IPS-20b (cell line): ENCODE data around the gene LRGUK.
"Not testable (repeated sequence)": the region's sequence is repeated elsewhere in the genome, so short reads cannot be mapped to it uniquely, and the experiment has no call there.

Source experiments
- H3K27ac ChIP-seq: one replicate; pipeline ENCODE4 v1.5.1; 2013; ENCODE audit warnings: low read length
- H3K27me3 ChIP-seq: 2 replicates; pipeline ENCODE4 v1.6.1; 2013; ENCODE audit warnings: mild to moderate bottlenecking, low read length, inconsistent platforms; ENCODE audit not compliant: insufficient read depth
- H3K36me3 ChIP-seq: 2 replicates; pipeline ENCODE4 v1.6.1; 2013; ENCODE audit warnings: low read depth, mild to moderate bottlenecking, inconsistent platforms, low read length, moderate library complexity; ENCODE audit not compliant: insufficient read depth
- H3K4me1 ChIP-seq: 2 replicates; pipeline ENCODE4 v1.6.1; 2013; ENCODE audit warnings: mild to moderate bottlenecking, control low read depth, inconsistent platforms, low read length, moderate library complexity; ENCODE audit not compliant: insufficient read depth
- H3K4me3 ChIP-seq: 2 replicates; pipeline ENCODE4 v1.5.1; 2013; ENCODE audit warnings: mild to moderate bottlenecking, low read length, inconsistent platforms
- H3K9ac ChIP-seq: 2 replicates; pipeline ENCODE4 v1.6.1; 2013; ENCODE audit warnings: low read depth, mild to moderate bottlenecking, inconsistent platforms, low read length, moderate library complexity
- H3K9me3 ChIP-seq: 2 replicates; pipeline ENCODE4 v1.6.1; 2013; ENCODE audit warnings: mild to moderate bottlenecking, low read depth, low read length, inconsistent platforms; ENCODE audit not compliant: insufficient read depth

Gene LRGUK

GRCh38 chr7:134293002-134293740 lies 166.0 kb downstream of the LRGUK start:
- Histone ChIP-seq H3K27ac (no peak overlapping the region), H3K4me3 (no peak overlapping the region), H3K9me3 (no peaks in the 10 kb centered on the region), H3K9ac (no peak overlapping the region), H3K36me3 (peaks cover 51% of the 10 kb centered on the region), H3K4me1 (no peaks in the 10 kb centered on the region), H3K27me3 (no peaks in the 10 kb centered on the region)

GRCh38 chr7:134295982-134296381 lies 168.8 kb downstream of the LRGUK start:
- H3K27ac ChIP-seq, H3K27me3 ChIP-seq, H3K9ac ChIP-seq, H3K4me3 ChIP-seq, H3K9me3 ChIP-seq: not testable (repeated sequence)
- Histone ChIP-seq H3K36me3 (peaks cover 79% of the 10 kb centered on the region), H3K4me1 (peaks cover 11% of the 10 kb centered on the region; the same call in 1 of the 2 replicates)

DNA sequence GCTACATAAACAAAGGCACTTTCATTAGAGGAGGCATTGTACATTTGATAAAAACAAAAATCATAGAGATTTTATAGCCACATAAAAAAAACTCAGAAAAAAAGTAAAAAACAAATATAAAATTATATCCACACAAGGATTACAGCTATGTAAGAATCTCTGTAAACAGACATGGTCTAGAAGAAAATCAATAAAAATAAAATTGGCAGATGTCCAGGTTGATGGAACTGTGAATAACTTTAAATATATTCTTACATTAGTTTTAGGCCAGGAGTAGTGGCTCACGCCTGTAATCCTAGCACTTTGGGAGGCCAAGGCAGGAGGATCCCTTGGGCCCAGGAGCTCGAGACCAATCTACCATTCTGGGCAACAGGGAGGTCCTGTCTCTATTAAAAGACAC lies 170.3 kb downstream of the LRGUK start:
- peaks cover 11% of the 10 kb centered on the region; the same call in 1 of the 2 replicates for H3K4me1 ChIP-seq
- no peaks in the 10 kb centered on the region for H3K9me3 ChIP-seq
- peaks cover 93% of the 10 kb centered on the region for H3K36me3 ChIP-seq
- H3K27me3 ChIP-seq = no peaks in the 10 kb centered on the region
- no peak overlapping the region for H3K4me3 ChIP-seq
- H3K27ac ChIP-seq = no peak overlapping the region
- no peak overlapping the region for H3K9ac ChIP-seq

DNA sequence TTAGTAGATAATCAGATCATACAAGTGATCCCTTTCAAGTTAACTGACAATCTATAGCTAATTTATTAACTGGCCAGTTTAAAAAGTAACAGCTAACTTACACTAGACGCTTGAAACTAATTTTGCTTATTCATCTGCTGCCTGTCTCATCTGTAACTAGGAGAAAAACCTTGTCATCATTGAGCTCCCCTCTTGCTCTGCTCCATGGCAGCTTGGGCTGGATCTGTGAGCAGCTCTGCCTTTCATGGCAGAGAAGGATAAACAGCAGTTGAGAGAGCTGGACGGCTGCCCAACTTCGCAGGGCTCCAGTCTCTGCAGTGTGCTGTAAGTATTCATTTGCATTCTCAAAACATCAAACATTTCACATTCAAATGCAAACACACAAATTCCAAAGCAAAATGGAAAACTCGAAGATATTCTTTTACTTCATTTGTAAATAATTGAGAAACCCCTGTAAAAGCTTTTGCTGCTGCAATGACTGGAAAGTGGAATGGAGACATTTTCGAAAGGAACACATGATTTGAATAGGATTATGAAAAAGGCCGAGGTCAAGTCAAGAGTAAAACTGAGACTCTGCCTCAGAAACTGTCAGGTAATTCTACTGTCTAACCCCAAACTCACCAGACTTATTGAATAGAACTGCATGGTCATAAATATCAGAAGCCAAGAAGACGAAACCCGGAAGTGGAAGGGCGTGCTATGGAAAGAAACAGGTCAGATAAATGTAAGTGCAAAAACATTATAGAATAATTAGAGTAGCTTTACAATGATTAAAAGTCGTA lies 172.0 kb downstream of the LRGUK start:
- H3K27ac ChIP-seq = no peak overlapping the region
- no peak overlapping the region for H3K9ac ChIP-seq
- H3K27me3 ChIP-seq = no peaks in the 10 kb centered on the region
- H3K9me3 ChIP-seq = no peaks in the 10 kb centered on the region
- no peak overlapping the region for H3K4me3 ChIP-seq
- peaks cover 88% of the 10 kb centered on the region for H3K36me3 ChIP-seq
- H3K4me1 ChIP-seq = peaks cover 11% of the 10 kb centered on the region; the same call in 1 of the 2 replicates

DNA sequence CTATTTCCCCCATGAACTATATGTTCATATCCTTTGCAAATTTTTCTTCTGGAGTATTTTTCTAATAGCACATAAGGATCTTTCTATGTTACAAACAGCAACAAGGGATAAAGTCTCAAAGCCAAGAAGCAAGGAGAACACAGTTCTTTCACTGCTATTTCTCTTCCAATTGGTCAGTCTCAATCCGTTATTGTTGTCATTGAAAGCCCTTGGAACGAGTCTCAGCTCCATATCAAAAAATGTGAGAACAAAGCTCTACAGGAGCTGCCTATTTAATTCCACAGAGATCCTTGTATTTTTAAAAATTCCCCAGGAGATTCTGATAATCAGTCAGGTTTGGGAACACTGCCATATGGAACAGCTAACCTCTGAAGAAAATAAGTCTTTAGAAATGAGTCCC lies 173.8 kb downstream of the LRGUK start:
- H3K9ac ChIP-seq = no peak overlapping the region
- no peaks in the 10 kb centered on the region for H3K27me3 ChIP-seq
- H3K27ac ChIP-seq = no peak overlapping the region
- H3K4me3 ChIP-seq = no peak overlapping the region
- no peaks in the 10 kb centered on the region for H3K9me3 ChIP-seq
- H3K36me3 ChIP-seq = peaks cover 82% of the 10 kb centered on the region
- peaks cover 11% of the 10 kb centered on the region; the same call in 1 of the 2 replicates for H3K4me1 ChIP-seq

- no peak overlapping the region for H3K4me3 ChIP-seq
- H3K9ac ChIP-seq = no peak overlapping the region
- no peak overlapping the region for H3K27ac ChIP-seq
- peaks cover 79% of the 10 kb centered on the region for H3K36me3 ChIP-seq
- no peaks in the 10 kb centered on the region for H3K27me3 ChIP-seq
- peaks cover 11% of the 10 kb centered on the region; the same call in 1 of the 2 replicates for H3K4me1 ChIP-seq
- H3K9me3 ChIP-seq = no peaks in the 10 kb centered on the region
Measured at GRCh38 chr7:134301592-134301991, 174.5 kb downstream of the LRGUK start.

- peaks cover 77% of the 10 kb centered on the region for H3K36me3 ChIP-seq
- H3K27me3 ChIP-seq = no peaks in the 10 kb centered on the region
Measured at GRCh38 chr7:134302120-134302519, 175.0 kb downstream of the LRGUK start.

DNA sequence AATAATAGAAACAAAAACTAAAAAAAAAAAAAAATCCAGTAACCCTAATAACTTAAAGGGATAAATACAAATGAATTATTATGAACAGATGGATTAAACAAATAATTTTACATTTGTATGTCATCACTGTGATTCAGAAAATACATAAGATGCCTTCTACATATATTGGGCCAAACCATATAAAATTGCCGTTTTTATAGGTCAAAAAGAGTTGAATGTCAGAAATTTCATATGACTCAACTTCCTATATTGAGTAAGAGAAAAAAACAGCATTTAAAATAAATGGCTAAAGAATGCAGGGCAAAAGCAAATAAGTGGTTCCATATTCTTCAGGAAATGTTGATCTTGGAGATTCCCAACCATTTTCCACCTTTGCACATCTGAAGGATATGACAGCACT lies 180.2 kb downstream of the LRGUK start:
- Histone ChIP-seq H3K4me1 (no peaks in the 10 kb centered on the region), H3K4me3 (no peak overlapping the region), H3K9me3 (no peaks in the 10 kb centered on the region), H3K9ac (no peak overlapping the region), H3K27me3 (no peaks in the 10 kb centered on the region), H3K36me3 (peaks cover 34% of the 10 kb centered on the region; the same call in 1 of the 2 replicates), H3K27ac (no peak overlapping the region)

More at GRCh38 chr7:134302120-134302519, 175.0 kb downstream of the LRGUK start:
- Histone ChIP-seq H3K4me3 (no peak overlapping the region), H3K9me3 (no peaks in the 10 kb centered on the region), H3K27ac (no peak overlapping the region), H3K4me1 (peaks cover 11% of the 10 kb centered on the region; the same call in 1 of the 2 replicates), H3K9ac (no peak overlapping the region)

DNA sequence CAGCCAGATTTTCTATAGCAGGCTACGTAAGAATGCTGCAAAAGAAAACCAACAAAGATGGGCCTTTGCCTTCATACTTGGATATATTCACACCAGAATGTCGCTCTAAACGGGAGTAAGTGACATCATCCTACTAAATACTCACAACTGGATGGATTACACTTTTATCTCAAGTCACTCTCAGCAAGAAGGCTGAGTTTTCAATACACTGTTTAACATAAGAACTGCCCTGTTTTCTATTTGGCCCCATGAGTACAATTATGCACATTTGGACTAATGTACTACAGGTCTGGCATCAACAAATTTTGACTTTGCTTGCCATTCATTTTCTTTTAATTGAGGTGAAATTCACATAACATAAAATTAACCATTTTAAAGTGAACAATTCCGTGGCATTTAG lies 181.4 kb downstream of the LRGUK start:
- no peak overlapping the region for H3K4me3 ChIP-seq
- H3K36me3 ChIP-seq = peaks cover 31% of the 10 kb centered on the region; the same call in 1 of the 2 replicates
- no peak overlapping the region for H3K9ac ChIP-seq
- no peak overlapping the region for H3K27ac ChIP-seq
- H3K9me3 ChIP-seq = no peaks in the 10 kb centered on the region
- H3K4me1 ChIP-seq = no peaks in the 10 kb centered on the region
- H3K27me3 ChIP-seq = no peaks in the 10 kb centered on the region

DNA sequence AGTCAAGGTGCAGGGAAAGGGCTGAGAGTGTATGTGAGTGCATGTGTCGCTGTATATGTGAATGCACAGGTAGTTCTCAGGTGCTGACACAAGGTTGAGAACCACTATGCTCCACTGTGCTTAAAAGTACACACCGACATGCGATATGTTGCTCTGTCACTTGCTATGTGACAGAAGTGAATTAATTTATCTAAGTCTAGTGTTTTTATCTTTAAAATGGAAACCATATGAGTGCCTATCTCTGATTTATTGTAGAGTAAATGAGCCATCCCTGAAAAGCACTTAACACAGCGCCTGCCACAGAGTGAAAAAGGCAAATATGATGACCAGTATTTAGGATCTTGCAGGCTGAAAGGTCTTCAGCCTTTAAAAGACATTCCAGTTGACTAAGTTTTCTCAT lies 184.7 kb downstream of the LRGUK start:
- Histone ChIP-seq H3K27me3 (no peaks in the 10 kb centered on the region), H3K4me1 (peaks cover 5% of the 10 kb centered on the region; the same call in 1 of the 2 replicates), H3K4me3 (no peak overlapping the region), H3K9me3 (no peaks in the 10 kb centered on the region), H3K36me3 (0 out of 2 replicates have a peak, but pooled peaks cover 9% of the 10 kb centered on the region), H3K27ac (no peak overlapping the region), H3K9ac (no peak overlapping the region)

- no peak overlapping the region for H3K4me3 ChIP-seq
- H3K27ac ChIP-seq = no peak overlapping the region
- peaks cover 5% of the 10 kb centered on the region; the same call in 1 of the 2 replicates for H3K4me1 ChIP-seq
- no peaks in the 10 kb centered on the region for H3K27me3 ChIP-seq
- H3K9ac ChIP-seq = no peak overlapping the region
- 0 out of 2 replicates have a peak, but pooled peaks cover 9% of the 10 kb centered on the region for H3K36me3 ChIP-seq
- H3K9me3 ChIP-seq = no peaks in the 10 kb centered on the region
Measured at GRCh38 chr7:134312717-134313116, 185.6 kb downstream of the LRGUK start.
